D341Med (cell line): ENCODE results near the gene MLC1.

Source experiments
- DNase-seq: peaks from one replicate; pipeline ENCODE4 v3.0.0; 2012; ENCODE audit warnings: low spot score

The MLC1 gene

GRCh38 chr22:50058061-50058905, 26.9 kb downstream of the MLC1 start, which contains the start of gene TTLL8:
TSS of gene TTLL8 (minus strand) at chr22:50058298.
- DNase-seq = no peak

GRCh38 chr22:50057278-50058060, 27.8 kb downstream of the MLC1 start:
- DNase-seq = no peak

- DNase-seq = no peak
These were observed 28.8 kb downstream of the MLC1 start for GRCh38 chr22:50056214-50056972.

- no peak for DNase-seq
These were observed 31.4 kb downstream of the MLC1 start for GRCh38 chr22:50053861-50054260.

GRCh38 chr22:50051930-50052329, 33.3 kb downstream of the MLC1 start:
- no peak for DNase-seq

- no peak for DNase-seq
These were observed 35.7 kb downstream of the MLC1 start for GRCh38 chr22:50049299-50050195.

- no peak for DNase-seq
These were observed 36.4 kb downstream of the MLC1 start for GRCh38 chr22:50048836-50049235.

GRCh38 chr22:50048061-50048765, 37.0 kb downstream of the MLC1 start:
- no peak for DNase-seq

GRCh38 chr22:50047346-50047745, 37.9 kb downstream of the MLC1 start:
- no peak for DNase-seq

- no peak for DNase-seq
These were observed 38.6 kb downstream of the MLC1 start for GRCh38 chr22:50046481-50047245.

- DNase-seq = no peak
These were observed 39.2 kb downstream of the MLC1 start for GRCh38 chr22:50046019-50046415.

GRCh38 chr22:50045211-50046018, 39.8 kb downstream of the MLC1 start:
- peak; percentile 32 for DNase-seq

- DNase-seq = no peak
These were observed 40.6 kb downstream of the MLC1 start for GRCh38 chr22:50044485-50045118.

- peak; percentile 16 for DNase-seq
These were observed 43.7 kb downstream of the MLC1 start for GRCh38 chr22:50041361-50042065.

GRCh38 chr22:50040717-50041116, 44.5 kb downstream of the MLC1 start:
- peak; percentile 20 for DNase-seq

GRCh38 chr22:50039669-50040443, 45.4 kb downstream of the MLC1 start:
- DNase-seq = no peak
